Stimulated activated CD4-positive, alpha-beta T cell treated with anti-CD3 and anti-CD28 coated beads, Interleukin-15, amount 100 ng/mL, for 48 hours (primary cell): ENCODE results near the gene LSM3.

Experiments
- DNase-seq, 2 donors: peaks; one replicate each; pipeline ENCODE4 v3.0.0-alpha.2; 2020; ENCODE audit warnings: low read depth in 2 of 2

Gene LSM3

DNA sequence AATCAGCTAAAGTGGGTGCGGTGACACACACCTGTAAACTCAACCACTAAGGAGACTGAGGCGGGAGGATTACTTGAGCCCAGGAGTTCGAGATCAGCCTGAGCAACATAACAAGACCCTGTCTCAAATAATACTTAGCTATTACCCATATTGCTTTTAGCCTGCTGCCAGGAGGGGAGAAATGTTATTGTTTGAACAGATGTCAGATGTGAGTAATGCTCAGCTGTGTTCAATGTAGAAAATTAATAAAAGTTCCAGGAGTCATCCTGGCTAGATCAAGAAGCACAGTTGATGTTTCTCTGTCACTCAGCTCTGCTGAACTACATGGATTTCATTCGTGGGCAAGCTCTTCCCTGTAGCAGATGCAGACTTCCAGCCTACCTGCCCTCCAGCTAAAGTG, 22.2 kb downstream of the LSM3 start:
- no peak for DNase-seq

- no peak for DNase-seq
These were observed 23.5 kb downstream of the LSM3 start for GRCh38 chr3:14201940-14202684.

GRCh38 chr3:14202874-14203520, 24.4 kb downstream of the LSM3 start:
- DNase-seq = no peak

GRCh38 chr3:14203521-14204079, 25.0 kb downstream of the LSM3 start:
- DNase-seq = no peak

DNA sequence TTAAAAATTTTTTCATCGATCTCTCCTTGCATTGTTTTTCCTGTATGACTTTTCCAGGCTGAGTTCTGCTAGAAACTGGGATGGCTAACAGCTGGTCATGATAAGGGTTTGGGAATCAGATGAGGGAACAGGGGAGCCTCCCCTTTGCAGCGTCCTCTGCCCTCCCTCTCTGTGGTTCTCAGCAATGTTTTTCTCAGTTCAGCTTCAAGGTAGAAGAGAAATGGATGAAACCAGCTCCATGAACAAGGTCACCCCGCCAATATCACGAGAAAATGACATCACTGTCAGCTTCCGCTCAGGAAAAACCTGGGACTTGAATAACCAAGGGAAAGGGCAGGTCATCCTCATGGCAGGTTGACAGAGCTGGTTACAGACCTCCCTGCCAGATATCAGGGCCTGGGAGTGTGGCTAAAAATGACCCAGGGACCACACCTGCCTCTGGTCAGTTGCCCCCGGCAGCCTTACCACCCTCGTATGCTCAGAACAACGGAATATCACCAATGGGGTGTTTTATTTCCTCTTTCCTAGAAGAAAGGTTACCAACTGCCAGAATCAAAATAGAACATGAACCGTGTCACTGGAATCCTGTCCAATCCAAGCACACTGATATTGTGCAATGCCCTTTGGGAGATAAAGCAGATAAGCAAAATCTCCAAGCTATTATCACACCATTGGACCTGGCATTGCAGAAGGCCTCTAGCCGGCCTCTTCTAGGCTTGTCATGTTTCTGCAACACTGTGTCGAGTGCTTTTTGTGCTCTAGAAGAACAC, 26.1 kb downstream of the LSM3 start:
- DNase-seq = no peak

DNA sequence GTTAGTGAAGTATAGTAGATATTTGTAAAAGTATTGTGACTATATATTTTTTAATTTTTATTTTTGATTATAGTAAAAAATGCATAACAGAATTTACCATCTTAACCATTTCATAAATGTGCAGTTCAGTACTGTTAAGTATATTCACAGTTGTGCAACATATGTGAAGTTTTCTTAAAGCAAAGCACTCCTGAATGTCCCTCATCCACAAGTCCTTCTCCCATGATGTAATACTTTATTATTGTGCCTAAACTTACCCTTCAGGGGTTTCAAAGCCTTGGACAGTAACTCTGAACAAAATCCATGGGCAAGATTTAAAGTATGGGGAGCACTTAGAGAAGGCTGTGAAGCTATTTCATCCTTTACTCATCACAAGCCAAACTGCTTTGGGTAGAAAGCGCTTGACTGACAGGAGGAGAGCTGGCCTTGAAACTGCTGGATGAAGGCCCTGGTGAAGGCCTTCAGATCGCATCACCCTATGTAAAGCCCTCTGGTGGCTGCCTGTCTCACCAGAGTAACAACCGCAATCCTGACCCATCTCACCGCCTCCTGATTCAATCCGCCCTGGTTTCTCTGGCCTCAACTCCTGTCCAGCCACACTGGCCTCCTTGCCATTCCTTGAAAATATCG, 28.0 kb downstream of the LSM3 start:
- no peak for DNase-seq

- no peak for DNase-seq
These were observed 29.6 kb downstream of the LSM3 start for GRCh38 chr3:14208168-14208567.

GRCh38 chr3:14208977-14209394, 30.4 kb downstream of the LSM3 start:
- no peak for DNase-seq

- DNase-seq = no peak
These were observed 31.1 kb downstream of the LSM3 start for GRCh38 chr3:14209581-14210289.

DNA sequence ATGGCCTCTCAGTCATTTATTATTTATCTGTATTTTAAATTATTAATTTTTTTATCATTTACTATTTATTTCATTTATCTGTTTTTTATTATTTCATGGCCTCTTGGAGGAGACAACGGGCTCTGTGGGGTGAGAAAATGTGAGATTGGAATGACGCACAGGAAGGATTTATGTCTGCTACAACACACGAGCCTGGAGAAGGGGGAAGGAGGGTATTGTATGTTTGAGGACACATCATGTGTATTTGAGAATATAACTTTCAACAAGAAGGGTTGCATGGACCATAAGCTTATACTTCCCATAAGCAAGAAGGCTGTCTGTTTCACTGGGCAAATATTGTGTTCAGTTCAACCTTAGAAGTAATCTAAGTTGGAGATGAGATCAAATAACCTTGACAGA, 31.7 kb downstream of the LSM3 start:
- DNase-seq = no peak

- no peak for DNase-seq
These were observed 32.4 kb downstream of the LSM3 start for GRCh38 chr3:14210843-14211594.

- no peak for DNase-seq
These were observed 33.0 kb downstream of the LSM3 start for GRCh38 chr3:14211621-14212020.

DNA sequence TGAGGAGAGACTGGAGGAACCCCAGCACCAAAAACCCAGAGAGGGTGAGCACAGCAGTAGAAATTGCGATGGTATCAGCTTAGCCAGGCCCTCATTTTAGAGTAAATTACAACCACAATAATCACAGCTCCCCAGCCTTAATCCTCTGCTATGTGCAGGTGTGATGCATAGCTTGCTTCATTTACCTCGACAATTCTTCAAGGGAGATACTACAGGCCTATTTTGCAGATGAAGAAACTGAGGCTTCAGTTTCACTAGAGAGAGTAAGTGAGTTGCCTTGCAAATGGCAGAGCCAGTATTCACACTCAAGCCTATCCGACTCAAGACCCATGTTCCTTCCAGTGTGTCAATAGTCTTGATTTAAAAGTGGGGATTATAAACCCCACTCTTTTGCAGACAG, 33.4 kb downstream of the LSM3 start:
- DNase-seq = no peak

GRCh38 chr3:14213066-14213774, 34.6 kb downstream of the LSM3 start:
- no peak for DNase-seq

DNA sequence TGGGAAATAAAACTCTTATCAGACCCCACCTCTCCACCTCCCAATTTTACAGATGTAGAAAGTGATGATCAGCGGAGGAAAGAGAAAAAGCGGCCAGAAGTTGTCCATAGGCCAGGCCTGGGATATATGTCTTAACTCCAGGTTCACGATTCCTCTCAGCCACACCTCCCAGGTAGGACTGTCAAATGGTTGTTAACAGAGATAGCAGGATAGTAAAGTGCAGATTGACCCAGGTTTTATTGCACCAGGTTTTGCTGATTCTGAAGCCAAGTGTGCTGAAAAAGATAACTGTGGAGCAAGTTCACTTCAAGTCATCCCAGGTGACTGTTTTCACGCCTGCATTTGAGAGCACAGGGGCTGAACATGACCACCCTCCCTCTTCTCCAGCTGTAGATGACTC, 36.1 kb downstream of the LSM3 start:
- DNase-seq = no peak

DNA sequence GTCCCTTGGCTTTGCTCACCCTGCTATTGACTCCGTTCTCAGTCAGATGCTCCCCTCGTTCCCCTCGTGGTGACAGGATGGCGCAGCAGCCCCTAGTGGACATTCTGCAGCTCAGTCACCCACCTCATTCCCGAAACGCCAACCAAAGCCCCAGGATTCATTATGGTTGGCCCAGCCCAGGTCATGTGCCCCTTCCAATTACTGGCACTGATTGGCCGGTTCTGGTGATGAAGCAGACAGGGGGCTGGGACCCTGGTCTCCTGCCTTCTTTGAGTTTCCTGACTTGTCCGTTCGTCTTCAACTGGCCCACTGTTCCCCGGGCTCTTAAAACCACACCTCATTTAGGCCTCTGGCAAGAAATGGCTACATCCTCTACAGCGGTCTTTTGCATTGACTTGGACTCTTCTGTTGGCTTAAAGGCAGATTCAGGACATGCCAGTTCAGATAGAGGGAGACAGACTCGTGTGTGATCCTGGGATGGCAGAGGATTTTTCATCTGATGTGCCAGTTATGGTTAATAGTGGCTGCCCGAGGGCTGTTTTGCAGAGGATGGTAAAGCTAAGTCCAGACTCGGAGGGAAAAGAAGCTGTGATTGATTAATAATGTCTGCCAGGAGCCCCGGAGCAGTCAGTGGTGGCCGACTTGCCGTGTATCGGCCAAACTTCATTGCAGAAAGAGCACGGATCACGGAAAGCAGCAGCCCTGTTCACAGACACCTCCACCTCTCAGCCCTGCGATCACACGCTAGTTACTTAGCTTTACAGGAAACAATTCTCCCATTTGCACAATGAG, 37.8 kb downstream of the LSM3 start:
- peak; percentile 20 to 27 for DNase-seq

DNA sequence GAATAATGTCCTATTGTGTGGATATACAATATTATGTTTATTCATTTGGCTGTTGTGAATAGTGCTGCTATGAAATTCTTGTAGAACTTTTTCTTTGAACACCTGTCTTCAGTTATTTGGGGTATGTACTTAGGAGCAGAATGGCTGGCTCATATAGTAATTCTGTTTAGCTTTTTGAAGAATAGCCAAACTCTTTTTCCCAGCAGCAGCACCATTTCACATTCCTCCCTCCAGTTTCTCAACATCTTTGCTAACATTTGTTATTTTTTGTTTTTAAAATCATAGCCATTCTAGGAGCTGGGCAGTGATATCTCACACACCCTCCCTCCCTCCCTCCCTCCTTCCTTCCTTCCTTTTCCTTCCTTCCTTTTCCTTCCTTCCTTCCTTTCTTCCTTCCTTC, 39.7 kb downstream of the LSM3 start:
- DNase-seq = no peak

DNA sequence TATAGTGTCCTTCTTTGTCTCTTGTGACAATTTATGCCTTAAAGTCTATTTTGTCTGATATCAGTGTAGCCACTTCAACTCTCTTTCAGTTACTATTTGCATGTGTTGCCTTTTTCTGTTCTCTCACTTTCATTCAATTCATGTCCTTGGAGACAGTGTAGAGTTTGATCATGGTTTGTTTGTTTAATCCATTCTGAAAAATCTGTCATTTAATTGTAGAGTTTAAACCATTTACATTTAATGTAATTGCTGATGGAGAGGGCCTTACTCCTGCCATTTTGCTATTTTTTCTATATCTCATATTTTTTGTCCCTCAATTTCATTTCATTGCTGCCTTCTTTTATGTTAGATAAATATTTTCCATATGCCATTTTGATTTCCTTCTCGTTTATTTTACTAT, 42.3 kb downstream of the LSM3 start:
- DNase-seq = no peak

GRCh38 chr3:14221902-14222301, 43.3 kb downstream of the LSM3 start:
- DNase-seq = no peak
